Measurements from ENCODE around the gene DBNL.

DNA sequence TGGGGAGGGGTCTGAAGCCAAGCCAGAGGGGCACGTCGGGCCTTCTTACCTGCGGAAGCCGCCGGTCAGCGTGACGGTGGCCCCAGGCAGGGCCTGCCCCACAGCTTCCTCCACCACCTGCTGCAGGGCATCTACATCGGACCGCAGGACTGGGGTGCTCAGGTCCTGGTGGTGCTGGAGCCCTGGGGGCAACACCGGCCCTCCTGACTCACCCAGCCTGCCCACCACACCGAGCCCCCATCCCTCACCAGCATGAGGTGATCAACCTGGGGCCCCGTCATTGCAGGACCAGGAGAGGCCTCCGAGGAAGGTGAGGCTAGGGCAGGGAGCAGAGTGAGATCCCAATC, 29.8 kb downstream of the DBNL start:
- TF ChIP-seq CTCF (IDR thresholded peaks at IDR 0.05; ENCODE audit: insufficient read depth, low read depth, low read length) (no peak), EZH2 (IDR thresholded peaks at IDR 0.05; ENCODE audit: insufficient read depth, low read length) (no peak)

All from astrocyte (in vitro differentiated cells and primary cell).